HG03039 (cell line): Measurements from ENCODE around the gene SUGCT.
A peak's percentile ranks its signal among the peaks of the same experiment; 100 is the strongest.

ENCODE experiments used
- ATAC-seq: cut with Tn5 transposase; IDR thresholded peaks from one replicate; pipeline ENCODE4 v1.9.1; 2021; ENCODE audit warnings: mild to moderate bottlenecking, moderate library complexity; ENCODE audit not compliant: unreplicated experiment

SUGCT gene

GRCh38 chr7:40704172-40704571, 569.4 kb downstream of the SUGCT start:
- ATAC-seq, result no peak

GRCh38 chr7:40706829-40707228, 572.0 kb downstream of the SUGCT start:
- ATAC-seq, result no peak

- ATAC-seq, result no peak
Observed at GRCh38 chr7:40709062-40709964, 574.5 kb downstream of the SUGCT start.

GRCh38 chr7:40711706-40712105, 576.9 kb downstream of the SUGCT start:
- ATAC-seq, result no peak

- ATAC-seq, result no peak
Observed at GRCh38 chr7:40714363-40715052, 579.7 kb downstream of the SUGCT start.

- no peak for ATAC-seq
Observed at GRCh38 chr7:40715053-40715430, 580.2 kb downstream of the SUGCT start.

- ATAC-seq, result no peak
Observed at GRCh38 chr7:40716052-40716451, 581.2 kb downstream of the SUGCT start.

- ATAC-seq, result peak; percentile 67
Observed at GRCh38 chr7:40717242-40717641, 582.4 kb downstream of the SUGCT start.

- no peak for ATAC-seq
Observed at GRCh38 chr7:40720416-40720815, 585.6 kb downstream of the SUGCT start.

- no peak for ATAC-seq
Observed at GRCh38 chr7:40721342-40721949, 586.6 kb downstream of the SUGCT start.

- ATAC-seq, result no peak
Observed at GRCh38 chr7:40722242-40722641, 587.4 kb downstream of the SUGCT start.

- ATAC-seq, result no peak
Observed at GRCh38 chr7:40723829-40724228, 589.0 kb downstream of the SUGCT start.

GRCh38 chr7:40726559-40726958, 591.8 kb downstream of the SUGCT start:
- ATAC-seq, result no peak

GRCh38 chr7:40733114-40733513, 598.3 kb downstream of the SUGCT start:
- no peak for ATAC-seq

- ATAC-seq, result no peak
Observed at GRCh38 chr7:40733578-40733977, 598.8 kb downstream of the SUGCT start.

- ATAC-seq, result no peak
Observed at GRCh38 chr7:40739257-40739656, 604.5 kb downstream of the SUGCT start.

GRCh38 chr7:40742270-40742669, 607.5 kb downstream of the SUGCT start:
- no peak for ATAC-seq

- no peak for ATAC-seq
Observed at GRCh38 chr7:40746841-40747556, 612.2 kb downstream of the SUGCT start.

- ATAC-seq, result no peak
Observed at GRCh38 chr7:40747856-40748255, 613.1 kb downstream of the SUGCT start.

GRCh38 chr7:40749877-40750276, 615.1 kb downstream of the SUGCT start:
- ATAC-seq, result no peak

GRCh38 chr7:40753455-40753854, 618.6 kb downstream of the SUGCT start:
- ATAC-seq, result no peak
